ENCODE results near the gene CIROP. TPM values are rescaled to one million over a fixed set of nuclear protein-coding genes. Genes with fewer than 3 reads are reported as not detected.

The CIROP gene
- total RNA-seq, 1 experiment from 2014 or later = not detected

- no peaks in the 10 kb centered on the region for H3K27me3 ChIP-seq (ENCODE audit: insufficient read depth, low read length)
- H3K23ac ChIP-seq (ENCODE audit: insufficient read length, low read depth, low read length) = no peak overlapping the region
- no peak overlapping the region for H3K14ac ChIP-seq (ENCODE audit: insufficient read depth, low read length)
- no peak overlapping the region for H4K91ac ChIP-seq (ENCODE audit: insufficient read length, low read depth, low read length)
- no CpG with 5 or more reads among the region's 10 CpGs for WGBS (ENCODE audit: extremely low coverage, insufficient read length, low lambda C conversion rate)
- no peak overlapping the region for H3K27ac ChIP-seq (ENCODE audit: insufficient read length, low read depth, low read length)
- H2AFZ ChIP-seq (ENCODE audit: low read length) = no peak overlapping the region
- H4K8ac ChIP-seq (replicated peaks; ENCODE audit: insufficient read length, low read depth, low read length) = no peak overlapping the region
- no peak overlapping the region for H2BK15ac ChIP-seq (ENCODE audit: low read depth, low read length)
- no peaks in the 10 kb centered on the region for H3K79me2 ChIP-seq (ENCODE audit: insufficient read depth, low read length)
- no peak overlapping the region for H4K5ac ChIP-seq (ENCODE audit: insufficient read length, low read depth, low read length)
- peaks cover 31 to 36% of the 10 kb centered on the region in 2 experiments for H3K4me1 Mint-ChIP-seq
- H3K23me2 ChIP-seq (ENCODE audit: insufficient read length, low read depth, low read length, poor library complexity, severe bottlenecking) = no peaks in the 10 kb centered on the region
- peaks cover 2% of the 10 kb centered on the region; the same call in 1 of the 2 replicates for H3K4me1 ChIP-seq (ENCODE audit: insufficient read depth, low read length)
- H3K9ac ChIP-seq (ENCODE audit: extremely low read depth, insufficient read length, low read length) = no peak overlapping the region
- no peak overlapping the region for H2AK5ac ChIP-seq (ENCODE audit: insufficient read length, low read length)
- H3K27ac Mint-ChIP-seq = no peak overlapping the region
- H3T11ph ChIP-seq (ENCODE audit: low read length) = no peak overlapping the region
- no peak overlapping the region for H3K4me2 ChIP-seq (ENCODE audit: insufficient read depth, insufficient read length, low read length)
- no peak overlapping the region for H3K56ac ChIP-seq (ENCODE audit: insufficient read length, low read depth, low read length)
- H2BK120ac ChIP-seq (ENCODE audit: low read depth, low read length, poor library complexity, severe bottlenecking) = no peak overlapping the region
- H2BK12ac ChIP-seq (ENCODE audit: insufficient read length, low read depth, low read length) = no peak overlapping the region
- no peaks in the 10 kb centered on the region; a peak in 1 of 7 replicates for H3K36me3 Mint-ChIP-seq (ENCODE audit: insufficient read depth in 1 of 3, low read depth in 3 of 3)
- no peaks in the 10 kb centered on the region for H3K79me1 ChIP-seq (ENCODE audit: insufficient read depth, low read depth, low read length, poor library complexity, severe bottlenecking)
- no peaks in the 10 kb centered on the region for H3K9me3 ChIP-seq (ENCODE audit: control insufficient read depth, low read depth, low read length)
- H3K4me3 Mint-ChIP-seq = no peak overlapping the region
- H4K20me1 ChIP-seq (ENCODE audit: control insufficient read depth, insufficient read depth, insufficient read length) = no peaks in the 10 kb centered on the region
- no peak overlapping the region for H2BK20ac ChIP-seq (ENCODE audit: low read depth, low read length, poor library complexity, severe bottlenecking)
- H3K9me3 Mint-ChIP-seq = no peaks in the 10 kb centered on the region
- DNase-seq = no peak
- H2BK5ac ChIP-seq (ENCODE audit: insufficient read length, low read length) = no peak overlapping the region
- no peak for TF ChIP-seq CTCF (conservative IDR thresholded peaks at IDR 0.05)
- no peak overlapping the region for H3K4ac ChIP-seq (ENCODE audit: low read depth, low read length)
- no peak overlapping the region for H3K18ac ChIP-seq (ENCODE audit: insufficient read length, low read depth, low read length)
- H3K27me3 Mint-ChIP-seq (ENCODE audit: low read depth) = peaks cover 28% of the 10 kb centered on the region
These were observed 10.4 kb upstream of the CIROP start for GRCh38 chr14:23115039-23115731.

All from H9 (cell line).